ENCODE results near the gene ACAD10.
"Not testable (repeated sequence)": the region's sequence is repeated elsewhere in the genome, so short reads cannot be mapped to it uniquely, and the experiment has no call there.

Gene ACAD10

DNA sequence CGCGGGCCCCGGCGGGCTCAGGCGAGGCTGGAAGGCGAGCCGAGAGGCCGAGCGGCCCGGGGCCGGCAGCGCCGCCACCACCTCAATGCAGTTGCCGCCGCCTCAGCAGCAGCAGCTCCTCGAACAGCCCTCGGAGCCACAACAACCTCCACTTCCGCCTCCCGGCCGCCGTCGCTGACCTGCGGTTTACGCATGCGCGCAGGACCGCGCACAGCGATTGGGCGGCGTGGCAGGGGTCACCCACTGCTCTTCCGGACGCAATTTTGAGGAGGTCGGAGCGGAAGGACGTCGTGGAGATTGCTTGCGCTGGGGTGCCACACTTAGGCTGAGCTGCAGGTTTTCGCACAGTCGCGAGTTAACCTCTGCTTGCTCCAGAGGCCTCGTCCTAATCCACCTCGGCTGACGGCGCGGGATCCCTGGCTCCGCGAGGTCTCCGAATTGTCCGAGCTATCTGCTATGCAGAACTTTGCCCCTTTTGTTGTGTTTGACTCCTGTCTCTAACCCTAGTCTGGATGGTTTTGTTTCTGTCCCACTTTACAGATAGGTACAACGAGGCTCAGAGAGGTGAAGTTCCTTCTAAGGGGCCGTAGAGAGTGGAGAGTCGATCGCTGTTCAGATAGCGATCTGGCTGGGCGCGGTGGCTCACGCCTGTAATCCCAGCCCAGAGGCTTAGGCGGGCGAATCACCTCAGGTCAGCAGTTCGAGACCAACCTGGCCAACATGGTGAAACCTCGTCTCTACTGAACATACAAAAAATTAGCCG, at the start of gene ACAD10, which contains the start of gene BRAP:
Gene ACAD10, plus strand, starts transcription at position 243 of the 763 bp plus-strand sequence. CDS start 6,657 bp downstream, outside the sequence.
Gene BRAP, minus strand, starts transcription at position 146 of the 763 bp plus-strand sequence. CDS start 164 bp downstream, outside the sequence.
- DNase-seq: peak; percentile 94

DNA sequence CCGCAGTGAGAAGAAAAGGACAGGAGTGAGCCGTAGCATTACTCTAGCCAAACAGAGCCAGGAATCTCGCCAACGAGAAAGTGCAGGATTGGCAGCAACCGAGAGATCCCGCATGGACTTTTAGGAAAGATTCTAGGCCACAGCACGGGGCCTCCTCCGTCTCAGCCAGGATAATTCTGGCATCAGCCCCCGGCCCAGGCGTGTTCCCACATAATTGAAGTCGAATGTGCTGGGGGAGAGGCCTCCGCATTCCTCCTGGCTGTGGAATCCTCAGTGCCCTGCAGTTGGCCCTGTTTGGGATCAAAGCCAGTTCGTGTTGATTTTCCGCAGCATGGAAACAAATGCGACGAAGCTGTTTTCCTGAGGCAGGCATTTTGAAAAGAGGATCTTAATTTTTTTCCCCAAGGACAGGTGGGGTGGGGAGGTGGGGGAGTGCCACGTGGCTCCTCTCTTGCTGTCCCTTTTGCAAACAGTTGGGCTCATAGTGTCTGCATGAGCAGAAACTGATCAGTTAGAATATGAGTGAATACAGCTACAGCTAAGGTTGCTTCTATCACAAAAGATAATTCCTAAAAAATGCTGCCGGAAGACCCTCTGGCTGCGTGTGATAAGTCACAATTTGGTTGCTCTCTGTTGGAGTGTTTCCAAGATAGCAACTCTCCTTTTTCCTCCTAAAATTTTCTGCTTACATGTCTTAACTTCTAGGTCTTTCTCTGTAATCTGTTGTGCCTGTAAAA, 49.5 kb upstream of the ACAD10 start:
- no peak for DNase-seq

DNA sequence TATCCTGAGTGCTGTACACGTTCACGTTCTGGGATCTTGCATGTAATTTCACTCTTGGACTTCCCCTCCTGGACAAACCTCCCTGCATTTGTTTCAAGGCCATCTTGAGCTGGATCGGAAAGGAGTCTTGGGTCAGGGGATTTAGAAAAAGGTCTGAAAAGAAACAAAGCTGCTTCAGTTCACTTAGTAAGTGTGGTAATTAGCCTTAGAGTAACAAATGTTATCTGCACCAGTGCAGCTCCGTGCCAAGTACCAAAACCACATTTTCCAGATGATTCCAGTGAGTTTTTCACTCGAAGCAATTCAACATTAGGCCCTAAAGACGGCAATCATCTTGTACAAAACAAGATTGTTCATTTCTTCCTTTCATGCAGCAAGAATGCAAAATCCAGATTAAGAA, 47.3 kb upstream of the ACAD10 start:
- DNase-seq: no peak

DNA sequence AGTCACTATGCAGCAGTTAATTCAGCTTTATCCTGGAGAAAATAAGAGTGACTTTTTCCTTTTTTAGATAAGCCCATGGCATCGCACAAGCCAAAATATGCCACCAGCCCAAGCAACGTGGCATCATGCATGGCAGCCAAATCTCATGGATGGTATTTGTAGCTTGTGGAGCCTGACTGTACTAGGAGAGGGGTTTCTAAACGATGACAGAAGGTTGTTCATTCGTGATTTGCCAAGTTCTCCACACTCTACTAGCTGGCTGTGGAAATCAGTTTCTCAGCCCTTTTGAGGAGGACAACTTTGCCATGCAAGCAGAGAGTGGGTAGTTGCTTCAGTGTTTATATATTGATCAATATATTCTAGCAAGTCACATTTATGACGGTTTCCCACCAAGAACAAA, 45.3 kb upstream of the ACAD10 start:
- DNase-seq: no peak

DNA sequence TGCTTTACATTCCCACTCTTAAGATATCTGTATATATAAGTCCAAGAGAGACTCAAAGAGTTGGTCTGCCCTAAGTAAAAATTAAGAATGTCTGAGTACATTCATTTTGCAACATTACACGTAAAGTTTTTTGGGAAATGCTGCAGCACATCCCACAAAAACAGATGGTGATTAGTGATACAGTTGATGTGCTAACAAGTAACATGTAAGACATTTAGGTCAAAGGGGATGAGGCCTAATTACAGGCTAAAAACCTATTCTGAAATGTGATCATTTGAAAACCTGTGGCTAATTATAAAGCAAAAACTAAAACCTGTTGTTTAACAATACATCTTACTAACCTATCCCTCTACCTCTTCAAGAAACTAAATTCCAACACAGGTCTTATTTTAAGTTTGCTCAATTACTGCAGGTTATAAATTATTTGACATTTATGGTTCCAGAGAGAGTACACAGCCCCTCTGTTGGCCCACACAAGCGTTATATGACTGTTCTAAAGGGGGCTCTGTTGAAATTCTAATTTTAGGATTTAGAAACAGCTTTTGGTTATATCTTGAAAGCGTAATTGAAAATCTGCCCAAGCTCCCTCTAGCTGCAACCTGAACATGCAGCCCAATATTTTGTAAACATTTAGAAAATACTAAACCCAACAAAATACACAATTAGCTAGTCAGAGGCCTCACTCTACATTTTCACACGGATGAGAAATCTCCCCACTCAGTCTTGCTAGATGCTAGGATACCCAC, 43.0 kb upstream of the ACAD10 start:
- no peak for DNase-seq

DNA sequence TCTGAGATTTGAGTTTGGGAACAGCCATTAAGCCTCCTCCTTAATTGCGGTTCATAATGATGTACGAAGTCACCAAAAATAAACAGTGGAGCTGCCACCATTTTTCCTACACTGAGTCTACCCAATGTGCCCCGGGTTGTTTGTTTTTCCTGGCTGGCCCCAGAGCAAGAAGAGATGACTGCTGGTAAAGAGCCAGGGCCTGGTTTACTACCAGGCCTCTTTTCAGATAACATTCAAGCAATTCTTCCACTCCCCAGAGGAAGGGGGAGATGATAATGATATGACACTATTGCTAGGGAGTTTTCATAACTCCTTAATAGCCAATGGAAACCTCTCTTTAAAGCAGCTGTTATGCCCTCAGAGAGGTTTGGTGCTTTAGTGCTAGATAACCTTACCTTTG, 42.4 kb upstream of the ACAD10 start:
- DNase-seq: no peak

DNA sequence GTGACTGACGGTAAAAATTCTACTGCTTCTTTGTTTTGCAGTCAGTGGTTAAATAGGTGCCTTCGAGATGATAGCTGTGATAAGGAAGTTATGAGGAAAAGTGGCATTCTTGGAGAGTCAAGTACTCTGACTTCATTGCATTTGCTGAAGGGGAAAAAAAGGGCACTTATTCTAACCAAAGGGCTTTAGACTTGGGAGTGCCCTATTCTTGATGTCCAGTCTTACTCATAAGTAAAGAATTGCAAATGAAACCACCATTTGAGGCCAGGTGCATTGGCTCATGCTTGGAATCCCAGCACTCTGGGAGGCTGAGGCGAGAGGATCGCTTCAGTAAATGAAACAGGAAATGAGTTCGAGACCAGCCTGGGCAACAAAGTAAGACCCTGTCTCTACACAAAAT, 40.4 kb upstream of the ACAD10 start:
- DNase-seq: no peak

DNA sequence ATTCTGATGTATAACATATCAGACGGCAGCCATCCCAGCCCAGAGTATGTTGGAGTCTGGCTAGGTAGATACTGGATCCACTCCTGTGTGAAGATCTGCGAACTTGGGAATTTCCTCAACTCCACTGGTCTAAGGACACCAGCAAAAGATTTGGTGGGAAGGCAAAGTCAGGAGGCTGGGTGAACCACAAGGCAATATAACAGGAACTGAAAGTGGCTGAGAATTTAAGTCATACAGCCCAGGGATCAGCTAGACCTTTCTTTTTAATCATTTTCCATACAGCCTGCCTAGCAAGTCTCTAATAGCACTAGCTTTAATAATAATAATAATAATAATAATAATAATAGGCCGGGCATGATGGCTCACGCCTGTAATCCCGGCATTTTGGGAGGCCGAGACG, 34.9 kb upstream of the ACAD10 start:
- no peak for DNase-seq

DNA sequence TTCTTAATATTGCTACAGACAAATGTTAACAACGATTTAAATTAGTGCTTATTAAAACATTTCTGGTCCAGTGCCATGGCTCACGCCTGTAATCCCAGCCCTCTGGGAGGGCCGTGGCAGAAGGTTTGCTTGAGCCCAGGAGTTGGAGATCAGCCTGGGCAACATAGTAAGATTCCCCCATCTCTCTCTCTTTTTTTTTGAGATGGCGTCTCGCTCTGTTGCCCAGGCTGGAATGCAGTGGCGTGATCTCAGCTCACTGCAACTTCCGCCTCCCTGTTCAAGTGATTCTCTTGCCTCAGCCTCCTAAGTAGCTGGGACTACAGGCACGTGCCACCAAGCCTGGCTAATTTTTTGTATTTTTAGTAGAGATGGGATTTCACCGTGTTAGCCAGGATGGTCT, 33.3 kb upstream of the ACAD10 start:
- not testable (repeated sequence) for DNase-seq

DNA sequence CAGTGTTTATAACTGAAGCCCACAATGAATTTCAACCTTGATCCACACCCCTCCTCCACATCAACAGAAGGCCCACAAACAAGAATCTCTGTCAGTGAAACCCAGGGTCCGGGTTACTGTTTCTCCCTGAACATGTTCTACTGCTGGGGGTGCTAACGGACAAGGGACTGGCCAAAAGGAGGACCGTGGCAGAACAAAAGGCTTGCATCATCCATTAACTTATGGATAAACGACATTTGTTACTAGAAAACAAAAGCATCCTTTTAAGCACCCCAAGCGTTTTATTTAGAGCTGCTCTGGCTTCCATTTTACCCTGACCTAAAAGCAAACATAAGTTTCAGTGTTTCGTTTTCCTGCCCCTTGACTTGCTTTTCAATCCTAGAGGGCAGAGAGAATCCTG, 32.3 kb upstream of the ACAD10 start:
- DNase-seq: no peak

DNA sequence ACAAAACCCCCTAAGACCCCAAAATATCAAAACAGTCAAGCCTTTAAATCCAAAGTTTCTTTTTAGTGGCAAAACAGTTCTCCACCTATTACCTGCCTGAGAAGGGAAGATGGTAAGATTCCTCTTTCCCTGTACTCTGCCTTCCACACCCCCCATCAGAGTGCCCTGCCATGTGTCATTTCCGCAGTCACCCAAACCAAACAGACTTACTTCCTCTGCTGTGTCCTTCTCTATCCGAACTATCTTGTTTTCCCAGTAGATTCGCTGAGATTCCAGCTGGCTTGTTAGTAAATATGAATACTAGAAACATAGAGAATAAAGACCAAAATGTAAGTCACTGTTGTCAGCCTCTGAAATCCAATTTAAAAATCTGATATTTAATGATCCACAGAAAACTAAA, 30.5 kb upstream of the ACAD10 start:
- no peak for DNase-seq

DNA sequence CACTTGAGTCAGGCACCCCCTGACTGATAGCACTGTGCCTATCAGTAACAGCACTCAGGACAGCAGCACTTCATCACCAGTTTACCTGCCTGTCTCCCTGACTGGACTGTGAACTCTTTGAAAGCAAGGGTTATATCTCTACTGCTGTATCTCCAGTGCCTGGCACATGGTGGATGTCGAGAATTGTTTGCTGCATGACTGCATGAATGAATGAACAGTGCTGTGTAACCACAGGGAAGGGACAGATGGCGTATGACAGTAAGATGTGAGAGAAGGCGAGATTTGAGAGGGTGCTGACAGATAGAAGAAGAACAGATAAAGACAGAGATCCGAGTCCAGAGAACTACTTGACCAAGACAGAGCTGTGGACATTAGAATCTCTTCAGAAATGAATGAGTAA, 29.8 kb upstream of the ACAD10 start:
- DNase-seq: no peak

DNA sequence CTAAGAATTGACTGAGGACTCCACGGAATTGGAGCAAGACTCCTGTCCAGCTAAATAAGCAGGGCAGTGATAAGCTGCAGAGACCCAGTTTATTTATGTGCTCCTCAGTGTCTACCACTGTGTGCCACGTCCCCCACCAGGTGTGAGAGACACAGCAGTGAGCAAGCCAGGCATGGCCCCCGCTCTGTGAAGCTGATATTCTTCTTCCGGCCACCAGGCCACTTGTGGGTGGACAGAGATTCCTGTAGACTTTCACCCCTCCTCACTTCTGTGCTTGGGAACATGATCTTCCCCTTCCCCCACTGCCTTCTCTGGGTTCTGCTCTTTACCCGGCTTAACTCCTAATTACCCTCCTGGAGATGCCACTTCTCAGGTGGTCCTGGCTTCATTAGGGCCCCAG, 21.4 kb upstream of the ACAD10 start:
- DNase-seq: no peak

DNA sequence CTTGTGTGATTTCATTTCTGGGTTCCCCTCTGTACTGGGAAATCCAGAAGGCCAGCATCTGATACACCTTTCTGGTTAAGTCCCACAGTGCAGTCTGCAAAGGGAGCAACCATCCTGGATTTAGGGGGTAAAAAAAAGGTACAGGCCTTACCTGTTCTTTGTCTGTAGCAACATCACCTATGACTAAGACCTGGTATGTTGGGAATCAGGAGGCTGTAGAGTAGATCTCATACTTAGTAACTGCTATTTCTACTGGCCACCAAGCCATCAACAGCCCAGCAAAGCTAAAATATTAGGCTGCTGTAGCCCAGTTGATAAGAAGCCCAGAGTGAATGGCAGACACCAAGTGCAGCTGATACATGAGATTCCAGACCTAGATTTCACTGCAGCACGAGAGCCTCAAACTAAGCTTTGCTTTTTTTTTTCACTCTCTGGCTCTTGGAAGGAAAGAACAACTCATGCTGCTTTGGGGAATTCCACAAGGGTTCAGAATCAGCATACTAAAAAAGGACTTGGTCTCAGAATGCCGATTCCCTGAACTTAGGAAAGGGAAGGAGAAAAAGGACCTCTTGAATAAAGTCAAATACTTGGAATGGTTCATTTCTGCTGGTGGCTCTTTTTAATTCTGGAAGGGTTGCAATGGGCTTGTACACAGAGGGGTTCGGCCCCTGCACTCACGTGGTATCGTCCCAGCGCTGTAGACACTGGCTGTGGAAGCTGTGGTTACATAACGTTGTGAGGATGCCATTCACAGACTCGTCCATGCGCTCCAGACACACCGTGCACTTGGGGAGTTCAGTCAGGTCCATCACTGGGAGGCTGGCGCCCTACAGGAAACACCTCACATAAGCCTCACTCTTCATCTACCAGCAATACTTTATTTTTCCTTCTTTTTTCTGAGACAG, 20.6 kb upstream of the ACAD10 start:
- DNase-seq: no peak

DNA sequence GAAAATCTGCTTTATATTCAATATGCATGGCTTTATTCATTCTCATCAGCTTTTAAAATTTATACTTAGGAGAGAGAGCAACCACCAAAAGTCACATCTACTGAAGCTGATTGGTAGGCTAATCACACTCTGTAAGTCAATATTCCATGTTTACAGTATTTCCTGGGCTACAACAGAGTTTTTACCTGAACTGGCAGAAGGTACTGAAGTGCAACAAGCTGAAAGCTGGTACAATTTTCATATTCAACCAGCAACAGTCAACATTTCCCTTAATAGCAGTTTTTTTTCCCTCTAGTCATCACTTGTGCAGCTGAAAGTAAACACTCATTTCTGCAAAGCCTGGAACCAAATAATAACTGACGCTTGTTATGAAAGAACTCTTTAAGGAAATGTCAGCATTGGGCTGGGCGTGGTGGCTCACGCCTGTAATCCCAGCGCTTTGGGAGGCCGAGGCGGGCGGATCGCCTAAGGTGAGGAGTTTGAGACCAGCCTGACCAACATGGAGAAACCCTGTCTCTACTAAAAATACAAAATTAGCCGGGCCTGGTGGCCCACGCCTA, 13.0 kb upstream of the ACAD10 start:
- no peak for DNase-seq

DNA sequence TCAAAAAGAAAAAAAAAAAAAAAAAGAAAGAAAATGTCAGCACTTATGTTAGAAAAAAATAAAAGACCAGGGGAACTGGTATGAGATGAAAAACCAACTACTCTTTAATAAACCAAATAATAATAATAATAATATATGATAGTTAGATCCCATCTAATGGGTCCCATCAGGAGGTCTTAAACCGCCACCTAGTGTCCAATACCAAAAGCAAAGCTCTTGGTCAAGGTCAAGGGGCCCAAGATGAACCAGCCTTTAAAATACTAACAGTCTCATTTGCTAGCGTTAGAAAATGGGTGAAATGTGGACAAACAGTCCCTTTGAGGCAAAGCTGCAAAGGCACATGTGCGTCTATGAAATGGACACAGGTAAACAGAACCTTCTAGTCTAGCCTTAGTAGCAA, 12.3 kb upstream of the ACAD10 start:
- DNase-seq: no peak

DNA sequence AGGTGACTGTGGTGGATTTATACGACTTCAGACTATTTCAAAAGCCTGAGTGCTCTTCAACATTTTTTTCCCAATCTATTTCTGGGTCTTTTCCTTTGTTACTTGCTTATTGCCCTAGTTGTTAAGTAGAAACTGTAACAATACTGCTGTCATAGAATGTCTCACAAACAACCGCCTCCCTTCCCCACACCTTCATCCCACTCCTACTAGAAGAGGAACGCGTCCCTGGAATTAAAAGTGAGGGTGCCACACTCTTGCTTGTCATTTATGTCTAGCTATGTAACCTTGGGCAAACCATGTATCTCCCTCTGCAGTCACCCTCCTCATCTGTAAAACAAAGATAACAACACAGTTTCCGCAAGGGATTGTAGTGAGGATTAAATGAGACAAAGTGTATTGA, 8.7 kb upstream of the ACAD10 start:
- no peak for DNase-seq

DNA sequence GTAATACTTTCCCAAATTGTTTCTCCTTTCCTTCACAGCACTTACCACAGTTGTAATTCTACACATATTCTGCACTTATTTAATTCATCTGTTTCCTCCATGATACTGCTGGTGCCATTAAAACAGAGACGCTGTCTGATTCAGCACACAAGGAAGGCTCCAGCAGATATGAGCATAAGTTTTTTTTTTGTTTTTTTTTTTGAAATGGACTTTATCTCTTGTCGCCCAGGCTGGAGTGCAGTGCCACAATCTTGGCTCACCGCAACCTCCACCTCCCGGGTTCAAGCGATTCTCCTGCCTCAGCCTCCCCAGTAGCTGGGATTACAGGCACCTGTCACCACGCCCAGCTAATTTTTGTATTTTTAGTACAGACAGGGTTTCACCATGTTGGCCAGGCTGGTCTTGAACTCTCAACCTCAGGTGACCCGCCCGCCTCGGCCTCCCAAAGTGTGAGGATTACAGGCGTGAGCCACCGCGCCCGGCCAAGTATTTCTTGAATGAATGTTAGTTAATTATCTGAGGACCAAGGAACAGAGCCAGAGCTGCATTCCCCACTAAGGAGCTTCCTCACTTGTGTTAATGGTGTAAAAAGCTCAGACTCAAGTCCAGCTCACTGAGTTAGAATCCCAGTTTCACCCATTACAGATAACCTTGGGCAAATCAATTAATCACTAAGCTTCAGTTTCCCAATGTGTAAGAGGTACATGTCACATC, 1.2 kb upstream of the ACAD10 start:
- not testable (repeated sequence) for DNase-seq

DNA sequence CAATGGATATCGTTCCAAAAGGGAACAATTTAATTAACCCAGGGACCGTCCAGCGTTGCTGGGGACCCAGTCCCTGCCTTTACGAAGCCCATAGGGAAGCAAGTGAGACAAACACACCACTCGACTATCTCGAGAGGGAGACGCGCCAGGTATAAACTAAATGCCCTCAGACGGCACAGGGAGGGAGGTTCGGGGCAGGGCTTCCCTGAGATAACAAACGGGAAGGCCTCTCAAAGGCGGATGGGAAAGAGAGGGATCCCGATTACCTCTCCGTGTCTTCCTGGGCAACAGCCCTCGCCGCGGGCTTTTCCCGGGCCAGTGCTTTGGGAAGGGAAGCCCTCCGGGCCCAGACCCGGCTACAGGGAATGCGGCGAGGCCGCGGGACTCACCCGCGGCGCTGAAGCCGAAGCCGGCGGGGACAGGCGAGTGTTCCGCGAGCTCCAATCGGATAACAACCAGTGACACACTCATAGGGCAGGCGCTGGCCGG, 487 bp upstream of the ACAD10 start:
- DNase-seq: no peak

DNA sequence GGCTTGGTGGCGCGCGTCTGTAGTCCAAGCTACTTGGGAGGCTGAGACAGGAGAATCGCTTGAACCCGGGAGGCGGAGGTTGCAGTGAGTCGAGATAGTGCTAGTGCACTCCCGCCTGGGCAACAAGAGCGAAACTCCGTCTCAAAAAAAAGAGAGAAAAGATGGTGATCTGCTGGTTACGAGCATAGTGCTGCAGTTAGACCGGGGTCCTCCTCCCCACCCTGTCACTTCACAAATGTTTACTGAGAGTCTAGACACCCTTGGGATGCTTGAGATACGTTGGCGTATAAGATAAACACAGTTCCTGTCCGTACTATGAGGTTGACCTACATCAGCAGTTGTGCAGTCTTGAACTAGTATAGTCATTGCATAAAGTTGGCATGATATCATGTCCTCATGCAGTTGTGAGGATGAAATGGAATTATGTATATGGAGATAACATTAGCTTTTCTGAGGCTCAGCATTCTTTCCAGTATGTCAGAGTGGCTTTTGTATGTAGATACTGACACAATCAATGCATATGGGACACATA, 787 bp downstream of the ACAD10 start:
- no peak for DNase-seq

DNA sequence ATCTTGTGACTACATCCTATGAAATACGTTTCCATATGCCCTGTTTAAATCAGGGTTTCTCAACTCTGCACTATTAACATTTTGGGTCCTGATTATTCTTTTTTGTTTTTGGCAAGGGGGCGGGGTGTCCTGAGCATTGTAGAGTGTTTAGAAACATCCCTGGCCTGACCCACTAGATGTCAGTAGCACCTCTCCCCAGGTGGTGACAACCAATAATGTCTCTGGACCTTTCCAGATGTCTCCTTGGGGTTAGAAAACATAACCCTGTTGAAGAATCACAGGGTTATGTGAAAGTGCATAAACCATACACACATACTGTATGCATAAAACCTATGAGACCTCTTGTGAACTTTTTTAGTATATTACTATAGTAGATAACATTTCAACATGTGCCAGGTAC, 1.4 kb downstream of the ACAD10 start:
- no peak for DNase-seq
